ENCODE data around the gene MIAT. TPM values are rescaled to one million over a fixed set of nuclear protein-coding genes. Genes with fewer than 3 reads are reported as not detected.

Gene MIAT
- total RNA-seq, 1 experiment from 2014 or later, result 0.14 TPM

- in situ Hi-C loops (cut with HindIII; ENCODE audit: low sequenced_read_pairs), result no loop called here
- no peak for DNase-seq (ENCODE audit: low spot score)
Measured at GRCh38 chr22:26713823-26714449, 56.5 kb downstream of the MIAT start.

DNA sequence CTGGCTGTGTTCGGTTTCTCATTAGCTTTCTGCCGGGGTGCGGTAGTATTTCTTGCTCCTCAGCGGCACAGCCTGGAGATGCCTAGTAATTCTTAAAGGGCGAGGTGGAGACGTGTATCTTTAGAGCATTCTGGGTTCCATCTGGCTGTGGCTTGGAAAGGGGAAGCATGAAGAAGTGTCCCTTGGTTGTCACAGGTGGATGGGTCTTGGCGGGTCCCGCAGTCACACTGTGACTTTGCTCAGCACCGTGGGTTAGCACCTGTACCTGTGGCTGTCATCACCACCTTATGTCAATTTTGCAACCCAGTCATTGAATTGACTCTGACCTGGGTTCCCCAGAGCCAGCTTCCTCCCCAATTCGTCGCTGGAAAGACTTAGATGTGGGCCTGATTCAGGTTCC, 57.6 kb downstream of the MIAT start:
- DNase-seq (ENCODE audit: low spot score), result no peak

GRCh38 chr22:26715392-26715936, 58.1 kb downstream of the MIAT start:
- in situ Hi-C loops (cut with HindIII; ENCODE audit: low sequenced_read_pairs), result no loop called here
- no peak for DNase-seq (ENCODE audit: low spot score)

More for the DNA sequence above, 57.6 kb downstream of the MIAT start:
- in situ Hi-C loops (cut with HindIII; ENCODE audit: low sequenced_read_pairs), result no loop called here

GRCh38 chr22:26718488-26718887, 61.1 kb downstream of the MIAT start:
- in situ Hi-C loops (cut with HindIII; ENCODE audit: low sequenced_read_pairs), result no loop called here
- no peak for DNase-seq (ENCODE audit: low spot score)

DNA sequence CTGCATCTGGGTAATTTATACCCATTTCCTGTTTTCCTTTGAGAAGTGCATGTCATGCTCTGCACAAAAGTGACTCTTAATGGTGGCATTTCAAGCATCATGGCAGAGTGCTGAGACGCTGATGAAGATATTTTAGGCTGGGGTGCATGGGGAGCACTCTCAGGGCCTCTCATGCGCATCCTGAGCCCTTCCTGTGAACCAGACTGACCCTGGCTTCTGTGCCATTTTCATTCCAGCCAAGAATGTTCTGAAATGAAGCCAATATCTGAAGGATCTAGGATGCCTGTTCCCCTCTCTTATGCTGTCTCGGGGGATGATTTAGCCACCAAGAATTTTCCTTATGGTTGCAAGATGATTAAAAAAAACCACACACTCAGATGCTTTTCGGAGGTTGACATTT, 61.5 kb downstream of the MIAT start:
- in situ Hi-C loops (cut with HindIII; ENCODE audit: low sequenced_read_pairs), result no loop called here
- no peak for DNase-seq (ENCODE audit: low spot score)

DNA sequence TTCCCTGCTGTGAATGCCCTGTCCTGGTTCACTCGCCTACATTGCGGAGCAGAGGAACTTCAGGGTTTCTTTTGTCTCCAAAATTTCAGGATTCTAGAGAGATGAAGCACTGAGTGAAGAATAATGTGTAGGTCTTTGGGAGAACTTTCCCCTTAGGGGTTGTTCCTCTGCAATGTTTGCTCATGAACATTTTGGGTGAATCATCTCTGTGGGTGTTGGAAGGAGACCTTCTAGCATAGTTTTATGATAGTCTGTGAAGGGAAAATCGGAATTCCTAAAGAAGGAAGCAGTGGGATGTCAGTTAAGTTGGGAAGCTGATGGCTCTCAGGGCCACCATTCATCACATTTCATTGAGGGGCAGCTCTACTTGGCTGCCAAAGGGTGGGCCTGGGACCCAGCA, 64.8 kb downstream of the MIAT start:
- in situ Hi-C loops (cut with HindIII; ENCODE audit: low sequenced_read_pairs), result no loop called here

DNA sequence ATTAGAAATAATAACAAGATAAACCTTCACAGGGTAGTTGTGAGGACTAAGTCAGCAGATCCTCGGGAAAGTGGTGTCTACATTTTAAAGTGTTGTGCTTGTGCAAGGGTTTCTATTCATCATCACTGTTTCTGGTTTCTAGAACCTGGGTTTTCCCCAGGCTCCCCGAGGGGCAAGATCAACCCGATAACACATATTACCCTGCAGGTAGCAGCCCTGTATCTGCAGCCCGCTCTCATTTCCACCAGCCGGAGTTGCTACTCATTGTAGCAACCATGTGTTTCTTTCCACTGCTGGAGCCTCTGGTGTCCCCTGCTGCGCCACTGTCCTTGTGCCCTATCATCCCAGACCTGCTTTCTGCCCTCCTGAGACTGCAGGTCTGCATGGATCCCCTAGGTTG, 67.0 kb downstream of the MIAT start:
- no peak for DNase-seq (ENCODE audit: low spot score)
- in situ Hi-C loops (cut with HindIII; ENCODE audit: low sequenced_read_pairs), result no loop called here

More for the DNA sequence above, 64.8 kb downstream of the MIAT start:
- no peak for DNase-seq (ENCODE audit: low spot score)

DNA sequence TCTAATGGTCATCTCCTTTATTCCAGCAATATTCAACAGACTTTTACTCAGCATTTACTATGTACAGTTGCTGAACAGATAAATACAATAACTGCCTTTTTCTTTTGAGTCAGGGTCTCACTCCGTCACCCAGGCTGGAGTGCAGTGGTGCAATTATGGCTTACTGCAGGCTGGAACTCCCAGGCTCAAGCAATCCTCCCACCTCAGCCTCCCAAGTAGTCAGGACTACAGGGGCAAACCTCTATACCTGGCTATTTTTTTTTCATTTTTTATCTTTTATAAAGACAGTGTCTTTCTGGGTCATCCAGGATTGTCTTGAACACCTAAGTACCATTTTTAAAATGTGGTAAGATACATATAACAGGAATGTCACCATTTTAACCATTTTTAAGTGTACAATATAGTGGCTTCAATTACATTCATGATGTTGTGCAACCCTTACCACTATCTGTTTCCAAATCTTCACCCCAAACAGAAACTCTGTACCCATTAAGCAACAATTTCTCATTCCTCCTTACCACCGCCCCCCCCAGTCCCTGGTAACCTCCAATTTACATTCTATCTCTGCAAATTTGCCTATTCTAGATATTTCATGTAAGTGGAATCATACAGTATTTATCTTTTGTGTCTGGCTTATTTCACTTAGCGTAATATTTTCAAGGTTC, 67.8 kb downstream of the MIAT start:
- DNase-seq (ENCODE audit: low spot score), result no peak
- in situ Hi-C loops (cut with HindIII; ENCODE audit: low sequenced_read_pairs), result no loop called here

Other genes starting within 250 kb of the MIAT start
- gene ASPHD2, start 228.3 kb upstream of the MIAT start, total RNA-seq (2014; rRNA removed; shearing (Covaris generic)), result 2.8 and 3.2 TPM in 2 replicates
- 23.6 and 32.7 TPM in 2 replicates for gene HPS4, start 173.8 kb upstream of the MIAT start, total RNA-seq (2014; rRNA removed; shearing (Covaris generic))
- gene SRRD, start 173.7 kb upstream of the MIAT start, total RNA-seq (2014; rRNA removed; shearing (Covaris generic)), result 32.4 and 47.1 TPM in 2 replicates
- gene TFIP11, start 145.1 kb upstream of the MIAT start, total RNA-seq (2014; rRNA removed; shearing (Covaris generic)), result 39.1 and 60.0 TPM in 2 replicates
- gene TPST2, start 67.5 kb upstream of the MIAT start, total RNA-seq (2014; rRNA removed; shearing (Covaris generic)), result 24.1 and 55.9 TPM in 2 replicates
- not detected in 2 replicates for gene CRYBB1, start 39.6 kb upstream of the MIAT start, total RNA-seq (2014; rRNA removed; shearing (Covaris generic))
- not detected in 2 replicates for gene CRYBA4, start 35.6 kb upstream of the MIAT start, total RNA-seq (2014; rRNA removed; shearing (Covaris generic))